Tibial nerve (tissue), 4 donors: Measurements from ENCODE around the gene SHKBP1. TPM values are rescaled to one million over a fixed set of nuclear protein-coding genes. Genes with fewer than 3 reads are reported as not detected.
A peak's percentile ranks its signal among the peaks of the same experiment; 100 is the strongest.

Source experiments
- DNase-seq, 2 donors: peaks; one replicate each; pipeline ENCODE4 v3.0.0-alpha.2; 2019; ENCODE audit warnings: low spot score in 2 of 2
- H3K27ac ChIP-seq, 4 donors: fragments of 200-600 bp; sonication (generic) in 3 of 4; one replicate each; pipeline ENCODE4 v1.5.1; 2017 to 2019; ENCODE audit warnings: mild to moderate bottlenecking in 1 of 4
- H3K27me3 ChIP-seq, 2 donors: fragments of 200-600 bp; sonication (generic) in 1 of 2; one replicate each; pipeline versions ENCODE4 v1.5.1 to v1.6.0; 2017 to 2019
- H3K36me3 ChIP-seq, 3 donors: fragments of 200-600 bp; sonication (generic); one replicate each; pipeline ENCODE4 v1.5.1; 2018 to 2019
- H3K4me1 ChIP-seq, 4 donors: fragments of 200-600 bp; sonication (generic) in 3 of 4; one replicate each; pipeline ENCODE4 v1.5.1; 2017 to 2019
- H3K4me3 ChIP-seq, 4 donors: fragments of 200-600 bp; sonication (generic) in 3 of 4; one replicate each; pipeline ENCODE4 v1.5.1; 2017 to 2019; ENCODE audit warnings: mild to moderate bottlenecking in 1 of 4, moderate library complexity in 1 of 4
- H3K9me3 ChIP-seq, 4 donors: fragments of 200-600 bp; sonication (generic) in 3 of 4; one replicate each; pipeline ENCODE4 v1.5.1; 2017 to 2019
- CTCF ChIP-seq, 5 experiments: fragments of 200-600 bp in 3 of 5; fragments of 450-650 bp in 2 of 5; sonication (generic) in 3 of 5; IDR thresholded peaks; one replicate each; pipeline ENCODE4 v1.5.1; 2016 to 2019; ENCODE audit warnings: antibody characterized with exemption in 5 of 5, mild to moderate bottlenecking in 3 of 5, moderate library complexity in 2 of 5
- EP300 ChIP-seq, 2 donors: sonication (generic); formaldehyde crosslinking; IDR thresholded peaks; one replicate each; pipeline ENCODE4 v1.6.1; 2017; ENCODE audit warnings: antibody characterized with exemption in 2 of 2, mild to moderate bottlenecking in 1 of 2
- POLR2A ChIP-seq, 2 donors: fragments of 450-650 bp; IDR thresholded peaks; one replicate each; pipeline ENCODE4 v1.6.1; 2017; ENCODE audit warnings: antibody characterized with exemption in 2 of 2, mild to moderate bottlenecking in 2 of 2, moderate library complexity in 2 of 2
- WGBS, 2 donors: methylation state at CpG; one replicate each; pipeline ENCODE4 v1.1.5; 2018; 5-methylcytosine and 5-hydroxymethylcytosine counted together
- total RNA-seq, 4 donors: library from RNA; depleted of rRNA; stranded (reverse); fragments of >200 nt; gene quantifications; one replicate each; pipeline ENCODE4 v1.1.0, GENCODE V29; 2016

The SHKBP1 gene
- total RNA-seq, 4 donors from 2014 or later: 40.8 to 129 (median 51.2) TPM

GRCh38 chr19:40611096-40611495 lies 34.4 kb downstream of the SHKBP1 start:
- peak overlapping the region; percentile 69 to 95 (median 94) for H3K27ac ChIP-seq
- H3K4me1 ChIP-seq: peaks cover 0 to 98% (median 50%) of the 10 kb centered on the region in 4 donors
- no peaks in the 10 kb centered on the region for H3K27me3 ChIP-seq
- no peak for DNase-seq
- H3K9me3 ChIP-seq: no peaks in the 10 kb centered on the region
- no peak overlapping the region for H3K4me3 ChIP-seq
- peaks cover 0 to 20% (median 0%) of the 10 kb centered on the region in 3 donors for H3K36me3 ChIP-seq
- TF ChIP-seq POLR2A (IDR thresholded peaks at IDR 0.05) (no peak), CTCF (IDR thresholded peaks at IDR 0.05) (no peak), EP300 (IDR thresholded peaks at IDR 0.05) (no peak)
- 78% methylated on average over 15 of the region's 15 CpGs for WGBS, 2 donors

- WGBS, 2 donors: 84% methylated on average over 7 to 10 of the region's 10 CpGs
- Histone ChIP-seq H3K27me3 (no peaks in the 10 kb centered on the region), H3K4me3 (no peak overlapping the region), H3K9me3 (no peaks in the 10 kb centered on the region), H3K4me1 (peaks cover 0 to 98% (median 45%) of the 10 kb centered on the region in 4 donors), H3K27ac (peak overlapping the region in 3 of 4 donors; percentile 94 to 95 (median 94)), H3K36me3 (peaks cover 0 to 30% (median 0%) of the 10 kb centered on the region in 3 donors)
- DNase-seq: no peak
- no peak for TF ChIP-seq POLR2A (IDR thresholded peaks at IDR 0.05)
- TF ChIP-seq CTCF (IDR thresholded peaks at IDR 0.05): no peak
- no peak for TF ChIP-seq EP300 (IDR thresholded peaks at IDR 0.05)
Observed at GRCh38 chr19:40611900-40612698, 35.4 kb downstream of the SHKBP1 start.

GRCh38 chr19:40612831-40613689 lies 36.4 kb downstream of the SHKBP1 start:
- DNase-seq: peak; percentile 57 to 70
- Histone ChIP-seq H3K27ac (peak overlapping the region; percentile 35 to 91 (median 85)), H3K27me3 (no peaks in the 10 kb centered on the region), H3K4me1 (peaks cover 0 to 95% (median 39%) of the 10 kb centered on the region in 4 donors), H3K9me3 (no peaks in the 10 kb centered on the region), H3K4me3 (peak overlapping the region; percentile 28 to 65 (median 60)), H3K36me3 (peaks cover 0 to 39% (median 0%) of the 10 kb centered on the region in 3 donors)
- TF ChIP-seq POLR2A (IDR thresholded peaks at IDR 0.05) (no peak), CTCF (IDR thresholded peaks at IDR 0.05) (no peak), EP300 (IDR thresholded peaks at IDR 0.05) (no peak)
- 43 to 47% methylated on average over 48 to 50 of the region's 50 CpGs for WGBS, 2 donors

- Histone ChIP-seq H3K4me1 (peaks cover 0 to 95% (median 35%) of the 10 kb centered on the region in 4 donors), H3K36me3 (peaks cover 0 to 48% (median 0%) of the 10 kb centered on the region in 3 donors), H3K4me3 (peak overlapping the region; percentile 28 to 65 (median 60)), H3K9me3 (no peaks in the 10 kb centered on the region), H3K27ac (peak overlapping the region; percentile 41 to 91 (median 85)), H3K27me3 (no peaks in the 10 kb centered on the region)
- peak; percentile 83 to 85 for DNase-seq
- TF ChIP-seq POLR2A (IDR thresholded peaks at IDR 0.05) (no peak), EP300 (IDR thresholded peaks at IDR 0.05) (no peak), CTCF (IDR thresholded peaks at IDR 0.05) (no peak)
- 24 to 33% methylated on average over 55 to 67 of the region's 67 CpGs for WGBS, 2 donors
Observed at GRCh38 chr19:40613690-40614621, 37.3 kb downstream of the SHKBP1 start.
